ENCODE results near the gene MYCBPAP. TPM values are rescaled to one million over a fixed set of nuclear protein-coding genes. Genes with fewer than 3 reads are reported as not detected.

The MYCBPAP gene
- total and polyA plus RNA-seq, 2 donors (not counting 3 experiments of a cell fraction or from before 2014, with no cell fraction given): 0.40 to 0.66 TPM

DNA sequence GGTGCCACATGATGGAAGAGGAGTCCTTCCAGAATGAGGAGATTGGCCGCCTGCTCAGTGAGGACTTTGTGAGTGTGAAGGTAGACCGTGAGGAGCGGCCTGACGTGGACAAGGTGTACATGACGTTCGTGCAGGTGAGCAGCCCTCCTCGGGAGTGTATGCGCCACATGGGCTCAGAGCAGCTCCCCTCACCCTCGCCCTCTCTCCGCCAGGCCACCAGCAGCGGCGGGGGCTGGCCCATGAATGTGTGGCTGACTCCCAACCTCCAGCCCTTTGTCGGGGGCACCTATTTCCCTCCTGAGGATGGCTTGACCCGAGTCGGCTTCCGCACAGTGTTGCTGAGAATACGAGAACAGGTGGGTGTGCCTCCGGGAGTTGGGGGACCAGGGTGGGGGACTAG is 40.6 kb downstream of the MYCBPAP start:
- peaks cover 7% of the 10 kb centered on the region for H3K4me1 ChIP-seq (ENCODE audit: control insufficient read depth, extremely low read depth, insufficient read depth, low read length)
- peaks cover 0 to 2% of the 10 kb centered on the region in 2 experiments for H3K36me3 ChIP-seq (ENCODE audit: control insufficient read depth in 2 of 2, extremely low read depth in 1 of 2, insufficient read depth in 2 of 2, low read length in 2 of 2)
- ChIA-PET POLR2A (no interaction called here), CTCF (interaction anchor here (0.6 to 8.4 kb wide), 6 partner anchors 14 to 169 kb away, joined by 4 to 398 read pairs (median 22); no protein-coding TSS in a partner anchor)
- BruUV-seq (replicated peaks): no TSS peak
- H4K20me1 ChIP-seq (replicated peaks; ENCODE audit: control insufficient read depth, extremely low read depth, insufficient read depth, low read length): no peaks in the 10 kb centered on the region
- no peaks in the 10 kb centered on the region for H3K27me3 ChIP-seq (ENCODE audit: control insufficient read depth in 2 of 2, insufficient read depth in 2 of 2, low read length in 2 of 2)
- FAIRE-seq (no peak), DNase-seq (ENCODE audit: low read depth, low spot score) (no peak)
- no peak overlapping the region for H3K4me3 ChIP-seq (replicated peaks in 1 of 3; ENCODE audit: insufficient read depth in 1 of 3, low read depth in 1 of 3, low read length in 3 of 3)
- H3K9me3 ChIP-seq (replicated peaks; ENCODE audit: control insufficient read depth, insufficient read depth, low read length): no peaks in the 10 kb centered on the region
- dilution Hi-C loops (cut with MboI; ENCODE audit: extremely low pct_ligation_motif_present, low sequenced_read_pairs) (no loop called here), intact Hi-C loops (cut with micrococcal nuclease) (loop anchor here (5.0 to 10.0 kb wide), 2 partner anchors 408 to 606 kb away; partner anchors contain the start of gene NME1)
- no peak overlapping the region for H2AFZ ChIP-seq (ENCODE audit: low read depth, low read length)
- H3K9me1 ChIP-seq (replicated peaks; ENCODE audit: control insufficient read depth, extremely low read depth, insufficient read depth, low read length): no peaks in the 10 kb centered on the region
- H3K4me2 ChIP-seq (ENCODE audit: insufficient read depth, low read length): no peak overlapping the region
- H3K79me2 ChIP-seq (ENCODE audit: control insufficient read depth, insufficient read depth, low read length): no peaks in the 10 kb centered on the region
- no peak overlapping the region for H3K9ac ChIP-seq (replicated peaks; ENCODE audit: extremely low read depth, insufficient read depth, low read length)
- H3K27ac ChIP-seq (ENCODE audit: insufficient read depth, low read depth, low read length): no peak overlapping the region
- no peak for TF ChIP-seq MYC (IDR thresholded peaks at IDR 0.05; ENCODE audit: low read depth, low read length)
- no peak for TF ChIP-seq POLR2AphosphoS5 (IDR thresholded peaks at IDR 0.05; ENCODE audit: insufficient read depth, low read depth, low read length)
- no peak for TF ChIP-seq POLR2A (IDR thresholded peaks at IDR 0.05; ENCODE audit: low read depth, low read length)
- no peak for TF ChIP-seq EZH2 (IDR thresholded peaks at IDR 0.05; ENCODE audit: borderline replicate concordance, low read depth, low read length, severe bottlenecking)
- TF ChIP-seq GATA2 (IDR thresholded peaks at IDR 0.05; ENCODE audit: insufficient read depth, insufficient read length, low read depth, low read length): no peak
- TF ChIP-seq, protein P1, sequence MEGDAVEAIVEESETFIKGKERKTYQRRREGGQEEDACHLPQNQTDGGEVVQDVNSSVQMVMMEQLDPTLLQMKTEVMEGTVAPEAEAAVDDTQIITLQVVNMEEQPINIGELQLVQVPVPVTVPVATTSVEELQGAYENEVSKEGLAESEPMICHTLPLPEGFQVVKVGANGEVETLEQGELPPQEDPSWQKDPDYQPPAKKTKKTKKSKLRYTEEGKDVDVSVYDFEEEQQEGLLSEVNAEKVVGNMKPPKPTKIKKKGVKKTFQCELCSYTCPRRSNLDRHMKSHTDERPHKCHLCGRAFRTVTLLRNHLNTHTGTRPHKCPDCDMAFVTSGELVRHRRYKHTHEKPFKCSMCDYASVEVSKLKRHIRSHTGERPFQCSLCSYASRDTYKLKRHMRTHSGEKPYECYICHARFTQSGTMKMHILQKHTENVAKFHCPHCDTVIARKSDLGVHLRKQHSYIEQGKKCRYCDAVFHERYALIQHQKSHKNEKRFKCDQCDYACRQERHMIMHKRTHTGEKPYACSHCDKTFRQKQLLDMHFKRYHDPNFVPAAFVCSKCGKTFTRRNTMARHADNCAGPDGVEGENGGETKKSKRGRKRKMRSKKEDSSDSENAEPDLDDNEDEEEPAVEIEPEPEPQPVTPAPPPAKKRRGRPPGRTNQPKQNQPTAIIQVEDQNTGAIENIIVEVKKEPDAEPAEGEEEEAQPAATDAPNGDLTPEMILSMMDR (IDR thresholded peaks at IDR 0.05; ENCODE audit: extremely low read depth in 1 of 2, insufficient read depth in 1 of 2, low read depth in 1 of 2, low read length in 2 of 2): no peak
- TF ChIP-seq JUN (IDR thresholded peaks at IDR 0.05; ENCODE audit: borderline replicate concordance, insufficient read depth, insufficient read length, low read depth): no peak
- TF ChIP-seq FOS (IDR thresholded peaks at IDR 0.05; ENCODE audit: borderline replicate concordance, insufficient read depth, low read length): no peak
- TF ChIP-seq, protein P2, sequence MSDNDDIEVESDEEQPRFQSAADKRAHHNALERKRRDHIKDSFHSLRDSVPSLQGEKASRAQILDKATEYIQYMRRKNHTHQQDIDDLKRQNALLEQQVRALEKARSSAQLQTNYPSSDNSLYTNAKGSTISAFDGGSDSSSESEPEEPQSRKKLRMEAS (IDR thresholded peaks at IDR 0.05; ENCODE audit: insufficient read depth, insufficient read length): no peak

Data from endothelial cell of umbilical vein (primary cell).